GM23338 (cell line): Measurements from ENCODE around the gene MRGPRF.

Experiments used
- CREB1 ChIP-seq: fragments of 250-450 bp; sonication (Bioruptor Pico); IDR thresholded peaks from 2 replicates; pipeline ENCODE4 v1.5.0; 2020; ENCODE audit warnings: low read depth, mild to moderate bottlenecking, moderate library complexity
- CTCF ChIP-seq, 2 experiments: fragments of 200-600 bp in 1 of 2; sonication (generic) in 1 of 2; conservative IDR thresholded peaks; 2 replicates each; pipeline versions ENCODE4 v1.5.1 to v1.6.1; 2016 to 2017; ENCODE audit warnings: antibody characterized with exemption in 2 of 2, low read depth in 2 of 2, mild to moderate bottlenecking in 2 of 2, moderate library complexity in 1 of 2
- ETS1 ChIP-seq: IDR thresholded peaks from 2 replicates; pipeline ENCODE4 v1.6.1; 2016; ENCODE audit warnings: antibody characterized with exemption
- EZH2 ChIP-seq: fragments of 200-600 bp; sonication (generic); IDR thresholded peaks from one replicate; pipeline ENCODE4 v1.8.0; 2017; ENCODE audit warnings: antibody characterized with exemption, mild to moderate bottlenecking, low read depth; ENCODE audit not compliant: unreplicated experiment
- EZH2phosphoT487 ChIP-seq: fragments of 200-600 bp; sonication (generic); IDR thresholded peaks from one replicate; pipeline ENCODE4 v1.8.1; 2018; ENCODE audit warnings: antibody characterized with exemption; ENCODE audit not compliant: unreplicated experiment
- JUNB ChIP-seq: IDR thresholded peaks from one replicate; pipeline ENCODE4 v1.6.1; 2016; ENCODE audit warnings: antibody characterized with exemption; ENCODE audit not compliant: unreplicated experiment
- POLR2AphosphoS5 ChIP-seq: IDR thresholded peaks from 2 replicates; pipeline ENCODE4 v1.6.1; 2016; ENCODE audit warnings: antibody characterized with exemption, low read depth
- REST ChIP-seq: IDR thresholded peaks from one replicate; pipeline ENCODE4 v1.6.1; 2018; ENCODE audit warnings: antibody characterized with exemption; ENCODE audit not compliant: unreplicated experiment
- STAT1 ChIP-seq: IDR thresholded peaks from one replicate; pipeline ENCODE4 v1.6.1; 2016; ENCODE audit warnings: antibody characterized with exemption; ENCODE audit not compliant: unreplicated experiment
- ZNF331 ChIP-seq: fragments of 250-450 bp; sonication (Bioruptor Pico); IDR thresholded peaks from 2 replicates; pipeline ENCODE4 v1.5.0; 2020; ENCODE audit warnings: low read depth, mild to moderate bottlenecking, moderate library complexity

DNA sequence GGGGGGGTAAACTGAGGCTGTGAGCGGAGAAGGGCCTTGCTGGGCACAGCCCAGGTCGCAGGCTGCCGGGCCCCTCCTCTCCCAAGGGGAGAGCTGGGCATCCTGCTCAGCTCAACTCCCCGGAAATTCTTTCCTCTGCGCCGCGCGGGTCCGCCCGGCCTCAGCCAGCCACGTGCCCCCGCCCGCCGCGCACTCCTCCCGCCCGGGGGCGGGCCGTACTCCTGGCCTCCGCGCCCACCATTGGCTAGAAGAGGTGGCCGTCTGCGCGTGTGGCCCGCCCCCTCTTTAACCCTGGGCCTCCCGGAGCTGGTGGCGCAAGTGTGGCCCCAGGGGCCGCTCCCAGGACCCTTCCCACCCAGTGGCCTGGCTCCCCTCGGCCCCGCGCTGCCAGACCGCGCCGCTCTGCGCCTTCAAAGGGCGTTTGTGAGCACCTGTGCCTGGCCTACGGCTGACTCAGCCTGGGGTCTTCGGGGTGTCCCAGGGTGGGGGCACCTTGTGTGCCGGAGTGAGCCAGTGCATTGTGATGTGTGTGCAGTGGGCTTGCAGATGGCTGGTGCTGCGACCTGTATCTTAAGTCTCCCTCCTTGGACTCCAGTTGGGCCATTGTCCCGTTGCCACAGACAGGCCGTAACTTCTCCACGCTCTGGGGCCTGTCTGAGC is 2.0 kb downstream of the MRGPRF start:
- TF ChIP-seq CTCF (conservative IDR thresholded peaks at IDR 0.05; ENCODE audit: low read depth in 2 of 2) (no peak), EZH2 (no peak), REST (no peak), ETS1 (no peak), POLR2AphosphoS5 (peak; percentile 39; the same call in 1 of the 2 replicates), JUNB (no peak), EZH2phosphoT487 (no peak), ZNF331 (CRISPR knock-in tag) (no peak), CREB1 (CRISPR knock-in tag) (no peak), STAT1 (no peak)
